HG03039 (cell line): ENCODE data around the gene VTI1A.

Source experiments
- ATAC-seq: cut with Tn5 transposase; IDR thresholded peaks from one replicate; pipeline ENCODE4 v1.9.1; 2021; ENCODE audit warnings: mild to moderate bottlenecking, moderate library complexity; ENCODE audit not compliant: unreplicated experiment

Gene VTI1A

DNA sequence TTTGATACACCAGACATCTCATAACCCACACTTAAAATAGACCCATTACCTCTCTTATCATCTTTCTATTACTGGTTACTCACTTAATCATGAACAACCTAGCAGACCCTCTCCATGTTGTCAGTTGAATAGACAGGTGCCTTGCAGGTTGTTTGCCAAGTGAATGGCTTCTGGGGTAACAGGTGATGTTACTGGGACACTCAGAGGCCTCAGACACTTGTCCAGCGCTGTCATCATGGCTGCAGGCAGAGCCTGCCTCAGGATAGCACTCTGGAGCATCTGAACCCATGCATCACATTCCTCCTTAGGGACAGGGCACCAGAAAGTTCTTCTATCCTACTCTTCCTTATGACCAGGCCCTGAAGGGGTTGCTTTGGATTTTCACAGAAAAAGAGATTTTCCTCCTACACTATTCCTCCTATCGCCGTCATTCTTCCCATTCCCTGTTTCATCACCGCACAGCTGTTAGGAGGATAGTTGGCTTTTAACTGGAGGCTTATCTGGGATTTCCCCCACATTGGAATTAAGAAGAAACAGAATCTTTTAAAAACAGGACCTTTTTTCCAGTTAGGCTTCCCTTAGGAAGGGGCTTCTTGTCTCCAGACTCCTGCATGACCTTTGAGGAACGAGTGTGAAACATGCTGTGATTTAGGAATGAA lies 182.1 kb downstream of the VTI1A start:
- ATAC-seq: no peak

- ATAC-seq: no peak
These were observed 184.7 kb downstream of the VTI1A start for GRCh38 chr10:112631501-112632400.

- ATAC-seq: no peak
These were observed 187.2 kb downstream of the VTI1A start for GRCh38 chr10:112634096-112634830.

GRCh38 chr10:112637901-112638300 lies 190.9 kb downstream of the VTI1A start:
- no peak for ATAC-seq

DNA sequence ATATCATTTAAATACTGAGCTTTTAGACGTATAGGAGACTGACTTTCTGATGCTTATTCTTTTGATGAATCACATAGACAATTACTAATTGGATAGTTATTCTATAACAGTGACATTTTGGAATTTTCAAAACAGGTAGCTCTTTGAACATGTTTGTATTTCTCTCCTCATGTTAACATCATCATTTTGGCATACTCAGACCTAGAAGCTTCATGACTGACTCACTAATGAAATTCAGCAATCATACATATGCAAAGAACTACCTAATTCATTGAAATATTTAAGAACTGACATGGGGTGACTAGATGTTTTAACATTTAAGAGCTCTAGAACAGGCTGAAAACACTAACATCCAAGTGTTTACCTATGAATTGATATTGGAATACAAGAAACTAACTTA lies 192.3 kb downstream of the VTI1A start:
- ATAC-seq: no peak

DNA sequence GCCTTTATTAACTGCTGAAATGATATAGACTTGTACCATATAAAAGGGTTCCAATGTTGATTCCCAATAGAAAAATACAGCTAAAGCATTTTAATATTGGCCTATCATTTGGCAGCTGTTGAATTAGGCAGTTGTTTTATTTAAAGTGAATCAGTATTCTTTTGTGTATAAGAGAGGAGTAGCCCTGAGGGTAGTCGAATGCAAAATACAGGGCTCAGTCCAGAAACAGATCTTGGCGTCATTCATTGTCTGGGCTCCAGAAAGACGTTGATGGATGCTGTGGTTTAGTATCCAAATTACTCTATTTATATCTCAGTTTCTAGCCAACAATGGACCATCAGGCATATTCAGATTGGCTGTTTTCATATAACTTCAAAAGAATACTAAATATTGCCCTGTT lies 193.6 kb downstream of the VTI1A start:
- no peak for ATAC-seq

GRCh38 chr10:112643600-112644264 lies 196.7 kb downstream of the VTI1A start:
- ATAC-seq: no peak

GRCh38 chr10:112644265-112644645 lies 197.2 kb downstream of the VTI1A start:
- no peak for ATAC-seq

DNA sequence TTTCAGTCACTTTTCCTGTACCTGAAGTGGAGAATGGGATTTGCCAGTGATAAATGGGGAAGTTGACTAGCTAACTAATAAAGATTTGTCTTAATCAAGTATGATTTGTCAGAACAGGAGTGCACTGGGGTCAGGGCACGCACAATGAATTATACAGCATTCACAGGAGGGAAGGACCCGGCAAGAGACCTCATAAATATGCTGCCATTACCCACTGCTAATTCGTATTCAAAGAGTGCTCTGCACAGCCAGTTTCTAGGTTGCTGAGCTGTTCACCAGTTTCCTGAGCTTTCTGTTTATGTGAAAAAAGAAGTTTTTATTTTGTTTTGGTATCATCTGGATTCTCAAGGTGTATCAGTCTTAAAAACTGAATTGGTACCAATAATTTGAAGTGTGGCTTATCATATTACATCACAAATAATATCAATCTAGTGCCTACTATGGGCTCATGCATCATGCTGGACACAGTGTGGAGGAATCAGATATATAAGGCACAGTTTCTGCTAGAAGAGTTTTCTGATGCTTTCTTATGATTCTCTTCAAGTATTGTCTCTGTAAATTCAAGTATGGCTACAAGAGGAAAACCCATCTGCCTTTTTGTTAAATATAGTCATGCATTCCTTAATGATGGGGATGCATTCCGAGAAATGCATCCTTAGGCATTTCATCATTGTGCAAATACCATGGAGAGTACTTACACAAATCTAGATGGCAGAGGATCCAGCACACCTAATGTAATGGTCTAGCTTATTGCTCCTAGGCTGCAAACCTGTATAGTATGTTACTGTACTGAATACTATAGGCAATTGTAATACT lies 202.2 kb downstream of the VTI1A start:
- no peak for ATAC-seq

DNA sequence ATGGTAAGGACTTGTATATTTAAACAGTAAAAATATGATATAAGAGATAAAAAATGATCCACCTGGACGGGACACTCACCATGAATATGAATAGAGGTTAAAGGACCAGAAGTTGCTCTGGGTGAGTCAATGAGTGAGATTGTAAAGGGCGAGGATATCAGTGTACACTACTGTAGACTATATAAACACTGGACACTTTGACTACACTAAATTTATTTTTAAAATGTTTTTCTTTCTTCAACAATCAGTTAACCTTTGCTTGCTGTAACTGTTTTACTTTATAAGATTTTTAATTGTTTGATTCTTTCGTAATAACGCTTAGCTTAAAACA lies 202.8 kb downstream of the VTI1A start:
- no peak for ATAC-seq

- ATAC-seq: no peak
These were observed 203.6 kb downstream of the VTI1A start for GRCh38 chr10:112650588-112651030.

- ATAC-seq: no peak
These were observed 206.2 kb downstream of the VTI1A start for GRCh38 chr10:112653215-112653614.

DNA sequence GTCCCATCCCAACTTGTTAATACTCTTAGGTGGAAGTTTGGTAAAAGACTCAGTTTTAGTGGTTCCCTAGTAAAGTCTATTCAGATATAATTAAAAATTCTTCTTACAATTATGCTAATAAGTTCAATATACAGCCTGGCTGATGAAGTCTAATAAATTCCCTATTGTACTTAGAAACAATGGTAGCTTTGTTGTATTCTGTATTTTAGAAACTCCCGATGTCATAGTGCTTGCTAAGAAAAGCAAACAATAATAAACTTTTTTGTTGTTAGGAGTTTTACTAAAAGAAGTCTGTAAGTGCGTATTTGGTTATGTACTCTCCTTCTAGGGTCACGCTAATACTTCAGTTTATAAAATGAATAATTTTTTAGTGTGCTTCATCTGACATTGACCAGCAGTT lies 206.8 kb downstream of the VTI1A start:
- ATAC-seq: no peak

DNA sequence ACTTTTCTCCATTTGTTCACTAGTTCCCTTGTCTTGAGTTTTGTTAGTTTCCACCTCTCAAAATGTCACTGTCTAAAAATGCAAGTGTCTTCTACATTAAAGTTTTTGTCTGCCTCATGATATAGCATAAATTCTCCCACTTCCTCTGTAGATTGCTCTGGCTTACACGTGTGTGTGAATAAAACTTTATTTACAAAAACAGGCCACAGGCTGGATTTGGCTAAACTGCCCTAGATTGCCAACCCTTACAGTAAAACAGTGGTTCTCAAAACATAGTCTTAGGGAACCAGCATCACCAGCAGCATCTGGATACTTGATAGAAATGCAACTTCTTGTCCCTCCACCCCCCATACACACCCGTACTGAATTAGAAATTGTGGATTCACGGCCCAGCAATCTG lies 207.8 kb downstream of the VTI1A start:
- no peak for ATAC-seq

DNA sequence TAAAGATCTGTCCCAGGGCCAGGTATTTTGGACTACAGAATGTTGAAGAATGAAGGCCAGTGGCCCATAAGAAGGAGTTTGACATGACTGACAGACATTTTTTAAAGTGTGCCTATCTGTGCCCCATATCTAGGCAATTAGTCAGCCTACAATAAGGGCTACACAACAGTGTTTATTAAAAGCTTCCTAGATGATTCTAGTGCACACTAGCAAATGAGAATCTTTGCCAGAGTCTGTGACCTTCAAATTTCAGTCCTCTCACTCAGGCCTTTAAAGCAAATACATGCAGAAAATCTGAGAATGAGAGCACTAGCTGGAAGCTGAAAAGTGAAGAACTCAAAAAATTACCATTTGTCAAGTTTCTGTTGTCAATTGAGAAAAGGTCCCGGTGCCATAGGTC lies 208.7 kb downstream of the VTI1A start:
- ATAC-seq: no peak

- no peak for ATAC-seq
These were observed 211.4 kb downstream of the VTI1A start for GRCh38 chr10:112658465-112658864.

DNA sequence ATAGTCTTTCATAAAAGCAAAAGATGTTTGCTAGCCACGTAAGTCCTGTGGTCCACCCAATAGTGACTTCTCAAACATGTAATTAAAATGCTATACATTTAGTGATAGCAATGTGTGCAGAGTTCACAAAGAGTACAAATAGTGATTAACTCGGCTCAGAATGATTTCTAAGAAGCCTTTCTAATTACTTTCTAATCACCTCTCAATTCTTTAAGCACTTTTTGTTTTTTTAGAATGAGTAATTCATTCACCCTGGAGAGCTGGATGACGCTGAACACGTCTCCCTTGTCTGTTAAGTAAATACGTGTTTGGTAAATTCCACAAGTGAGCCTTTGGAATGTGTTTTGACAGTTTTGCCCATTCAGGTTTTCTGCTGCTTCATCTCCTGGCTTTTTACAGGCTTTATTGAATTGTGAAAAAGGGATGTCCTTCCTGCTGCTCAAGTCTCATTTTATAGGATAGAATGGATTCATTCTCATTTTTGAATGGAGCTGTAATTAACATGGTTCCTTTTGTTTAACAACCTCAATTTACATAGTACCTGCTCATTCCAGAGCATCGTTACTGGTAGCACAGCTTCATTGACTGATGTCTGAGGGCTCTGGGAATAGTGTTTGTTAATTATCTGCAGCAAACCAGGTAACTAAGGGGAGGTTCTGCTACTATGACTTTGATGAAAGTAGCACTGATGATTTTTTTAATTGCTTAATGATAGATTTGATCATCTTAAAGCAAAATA lies 212.1 kb downstream of the VTI1A start:
- ATAC-seq: no peak

DNA sequence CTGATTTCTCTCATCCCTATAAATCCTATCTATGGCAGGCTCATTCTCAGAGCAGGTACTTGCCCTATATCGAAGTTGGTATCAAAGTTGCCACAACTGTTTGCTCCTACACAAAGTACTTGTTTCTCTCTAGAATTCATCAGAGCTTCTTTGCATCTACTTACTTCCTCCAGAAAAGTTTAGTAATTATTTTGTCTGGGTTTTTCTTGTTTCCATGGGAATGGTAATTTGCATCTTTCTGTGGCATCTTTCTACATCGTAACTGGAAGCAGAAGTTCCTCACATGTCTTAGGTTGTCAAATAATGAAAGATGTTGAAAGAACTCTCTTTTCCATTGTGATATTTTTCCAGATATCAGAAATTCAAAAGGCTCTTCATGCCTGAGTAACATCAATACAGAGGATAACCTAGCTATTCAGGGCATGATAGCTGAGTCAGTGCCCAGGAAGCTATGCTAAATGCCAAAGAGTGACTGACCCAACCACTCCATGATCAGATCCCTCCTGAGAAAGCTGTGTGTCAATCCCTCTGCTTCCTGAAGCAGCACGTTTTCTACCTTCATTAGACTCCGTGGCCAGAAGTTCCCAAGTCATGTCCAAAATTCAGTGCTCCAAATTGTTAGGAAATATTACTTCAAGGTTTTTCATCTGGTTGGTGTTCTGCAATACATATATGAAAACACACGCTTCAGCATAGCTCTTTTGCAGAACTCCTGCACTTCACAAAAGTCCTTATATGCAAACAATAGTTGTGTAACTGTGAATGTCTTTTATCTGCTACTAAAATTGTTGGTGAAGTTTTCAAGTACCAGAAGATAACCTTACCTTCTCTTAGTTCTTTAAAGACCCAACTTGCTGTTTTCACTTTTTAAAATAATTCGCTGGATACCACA lies 216.5 kb downstream of the VTI1A start:
- ATAC-seq: no peak

DNA sequence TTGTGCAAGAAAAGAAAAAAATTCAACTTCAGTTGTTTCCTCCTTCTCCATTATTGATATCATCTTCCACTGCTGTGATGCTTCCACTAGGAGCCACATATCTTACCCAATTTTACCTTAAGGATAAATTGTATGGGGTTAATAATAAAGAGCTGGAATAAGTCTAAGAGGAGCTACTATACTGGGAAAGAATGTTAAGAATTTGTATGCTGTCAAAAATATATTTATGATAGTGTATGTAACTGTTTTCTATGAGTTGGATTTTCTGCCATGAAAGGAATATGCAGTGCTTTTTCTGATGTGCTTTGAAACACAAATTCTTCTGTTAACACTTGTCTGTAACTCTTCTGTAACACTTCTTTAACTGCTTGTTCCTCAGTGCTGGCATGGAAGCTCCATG lies 219.1 kb downstream of the VTI1A start:
- no peak for ATAC-seq
